ENCODE results near the gene MYO5C.
"Not testable (repeated sequence)": the region's sequence is repeated elsewhere in the genome, so short reads cannot be mapped to it uniquely, and the experiment has no call there.

The MYO5C gene

GRCh38 chr15:52200831-52201365 lies 94.7 kb downstream of the MYO5C start:
- DNase-seq, result no peak

GRCh38 chr15:52199271-52199670 lies 96.3 kb downstream of the MYO5C start:
- no peak for DNase-seq

GRCh38 chr15:52196891-52197290 lies 98.7 kb downstream of the MYO5C start:
- DNase-seq, result no peak

GRCh38 chr15:52193791-52194190 lies 101.8 kb downstream of the MYO5C start:
- no peak for DNase-seq

- no peak for DNase-seq
These were observed 102.3 kb downstream of the MYO5C start for GRCh38 chr15:52193321-52193720.

GRCh38 chr15:52191207-52191606 lies 104.4 kb downstream of the MYO5C start, which contains the start of gene GNB5:
GNB5 (minus strand) TSS chr15:52191392; CDS start chr15:52184676, 6,716 bp downstream.
- no peak for DNase-seq

GRCh38 chr15:52186651-52187486 lies 108.7 kb downstream of the MYO5C start:
- no peak for DNase-seq

- DNase-seq, result no peak
These were observed 110.4 kb downstream of the MYO5C start for GRCh38 chr15:52185151-52185561.

GRCh38 chr15:52184721-52185120 lies 110.9 kb downstream of the MYO5C start:
- no peak for DNase-seq

GRCh38 chr15:52183562-52184173 lies 111.9 kb downstream of the MYO5C start:
- no peak for DNase-seq

- DNase-seq, result no peak
These were observed 113.4 kb downstream of the MYO5C start for GRCh38 chr15:52181938-52182780.

GRCh38 chr15:52180851-52181450 lies 114.7 kb downstream of the MYO5C start:
- no peak for DNase-seq

GRCh38 chr15:52180196-52180835 lies 115.3 kb downstream of the MYO5C start:
- no peak for DNase-seq

GRCh38 chr15:52179278-52180195 lies 116.1 kb downstream of the MYO5C start:
- peak; percentile 54 for DNase-seq

- no peak for DNase-seq
These were observed 116.8 kb downstream of the MYO5C start for GRCh38 chr15:52178765-52179164.

- no peak for DNase-seq
These were observed 122.7 kb downstream of the MYO5C start for GRCh38 chr15:52172869-52173268.

GRCh38 chr15:52171807-52172206 lies 123.8 kb downstream of the MYO5C start:
- DNase-seq, result no peak

- no peak for DNase-seq
These were observed 124.2 kb downstream of the MYO5C start for GRCh38 chr15:52171386-52171785.

GRCh38 chr15:52170199-52170598 lies 125.4 kb downstream of the MYO5C start:
- not testable (repeated sequence) for DNase-seq

- not testable (repeated sequence) for DNase-seq
These were observed 130.0 kb downstream of the MYO5C start for GRCh38 chr15:52165494-52166131.
